H1 (cell line): ENCODE results near the gene IL13RA1. TPM values are rescaled to one million over a fixed set of nuclear protein-coding genes. Genes with fewer than 3 reads are reported as not detected.

Experiments used
- CTCF ChIA-PET: fragments of 300-600 bp; sonication (Branson Sonifier 250); formaldehyde crosslinking; loops from one replicate; lab custom pipeline; 2021; ENCODE audit not compliant: partially characterized antibody; lab: Charles Lee
- POLR2A ChIA-PET: fragments of 300-600 bp; sonication (Branson Sonifier 250); formaldehyde crosslinking; loops from one replicate; lab custom pipeline; 2021; ENCODE audit warnings: inconsistent platforms; ENCODE audit not compliant: partially characterized antibody; lab: Charles Lee
- DNase-seq, 2 experiments: peaks; one replicate each; pipeline versions ENCODE4 v3.0.0 to v3.0.0-alpha.2; 2010 to 2022; ENCODE audit warnings: low spot score in 2 of 2, low read depth in 1 of 2, mixed read lengths in 1 of 2
- FAIRE-seq: peaks from 2 replicates; lab custom pipeline; 2011; peaks lifted over from hg19 to GRCh38; lab: Jason Lieb, UNC
- H2AFZ ChIP-seq: 2 replicates; pipeline ENCODE4 v1.8.1; 2012; ENCODE audit warnings: low read length, inconsistent platforms
- H2AK5ac ChIP-seq: 2 replicates; pipeline ENCODE4 v1.6.1; 2013; ENCODE audit warnings: low read depth, low read length
- H2BK120ac ChIP-seq: replicated peaks from 2 replicates; pipeline ENCODE3; 2013; ENCODE audit warnings: low read depth, low read length, inconsistent platforms
- H2BK12ac ChIP-seq: 2 replicates; pipeline ENCODE4 v1.6.1; 2013; ENCODE audit warnings: low read depth, low read length
- H2BK15ac ChIP-seq: 2 replicates; pipeline ENCODE4 v1.6.1; 2013; ENCODE audit warnings: low read length
- H2BK20ac ChIP-seq: 2 replicates; pipeline ENCODE4 v1.6.1; 2013; ENCODE audit warnings: low read length
- H2BK5ac ChIP-seq: 2 replicates; pipeline ENCODE4 v1.6.1; 2013; ENCODE audit warnings: low read depth, low read length
- H3K14ac ChIP-seq: 2 replicates; pipeline ENCODE4 v1.6.1; 2013; ENCODE audit warnings: inconsistent platforms; ENCODE audit not compliant: insufficient read length
- H3K18ac ChIP-seq: 2 replicates; pipeline ENCODE4 v1.6.1; 2013; ENCODE audit warnings: low read length; ENCODE audit errors: extremely low read depth
- H3K23ac ChIP-seq: 2 replicates; pipeline ENCODE4 v1.6.1; 2013; ENCODE audit warnings: inconsistent platforms; ENCODE audit not compliant: insufficient read length
- H3K23me2 ChIP-seq: 2 replicates; pipeline ENCODE4 v1.6.1; 2013; ENCODE audit warnings: low read depth, low read length
- H3K27ac ChIP-seq: 2 replicates; pipeline ENCODE4 v1.6.1; 2011; ENCODE audit warnings: low read depth, low read length, inconsistent platforms
- H3K27me3 ChIP-seq, 4 experiments: replicated peaks in 1 of 4; 1 replicate in 1 of 4; 2 replicates in 3 of 4; pipeline versions ENCODE4 v1.6.1 to v1.8.1; 2011 to 2013; ENCODE audit warnings: low read length in 3 of 4, mild to moderate bottlenecking in 3 of 4, inconsistent platforms in 2 of 4, mixed read lengths in 2 of 4, moderate library complexity in 1 of 4; ENCODE audit not compliant: control insufficient read depth in 3 of 4, insufficient read depth in 3 of 4; ENCODE audit errors: extremely low read depth in 1 of 4
- H3K36me3 ChIP-seq, 4 experiments: 2 replicates each; pipeline versions ENCODE4 v1.6.1 to v1.8.1; 2011 to 2013; ENCODE audit warnings: mild to moderate bottlenecking in 4 of 4, low read length in 3 of 4, moderate library complexity in 2 of 4, control low read depth in 1 of 4, inconsistent platforms in 1 of 4; ENCODE audit not compliant: insufficient read depth in 4 of 4, control insufficient read depth in 2 of 4
- H3K4ac ChIP-seq: replicated peaks from 2 replicates; pipeline ENCODE3; 2013; ENCODE audit warnings: low read length, low read depth, mixed read lengths, inconsistent platforms; ENCODE audit not compliant: insufficient read length
- H3K4me1 ChIP-seq, 4 experiments: replicated peaks in 1 of 4; 1 replicate in 1 of 4; 2 replicates in 3 of 4; pipeline versions ENCODE4 v1.6.1 to v1.8.1; 2011 to 2013; ENCODE audit warnings: low read length in 3 of 4, inconsistent platforms in 2 of 4, mixed read lengths in 1 of 4; ENCODE audit not compliant: insufficient read depth in 4 of 4, control insufficient read depth in 3 of 4
- H3K4me2 ChIP-seq, 2 experiments: 2 replicates each; pipeline versions ENCODE4 v1.6.1 to v1.8.1; 2011 to 2013; ENCODE audit warnings: low read depth in 2 of 2, low read length in 2 of 2, control low read depth in 1 of 2, inconsistent platforms in 1 of 2, mild to moderate bottlenecking in 1 of 2; ENCODE audit not compliant: insufficient read depth in 1 of 2
- H3K4me3 ChIP-seq, 4 experiments: fragments of 200-600, 300-600 bp in 1 of 4; sonication (generic), shearing (Covaris generic), sonication (Bioruptor Twin) in 1 of 4; 2 replicates each; pipeline versions ENCODE4 v1.5.1 to v1.8.1; 2011 to 2016; ENCODE audit warnings: low read length in 4 of 4, low read depth in 3 of 4, control low read depth in 2 of 4, inconsistent platforms in 2 of 4, mild to moderate bottlenecking in 2 of 4, mixed read lengths in 1 of 4, moderate library complexity in 1 of 4; ENCODE audit not compliant: insufficient read depth in 2 of 4; ENCODE audit errors: extremely low read depth in 1 of 4
- H3K56ac ChIP-seq: replicated peaks from 2 replicates; pipeline ENCODE3; 2013; ENCODE audit warnings: low read depth, mild to moderate bottlenecking, mixed read lengths, low read length, inconsistent platforms; ENCODE audit not compliant: insufficient read length
- H3K79me1 ChIP-seq: 2 replicates; pipeline ENCODE4 v1.6.1; 2013; ENCODE audit warnings: low read depth, low read length, control low read depth
- H3K79me2 ChIP-seq, 2 experiments: 2 replicates each; pipeline versions ENCODE4 v1.6.1 to v1.8.1; 2012 to 2013; ENCODE audit warnings: low read length in 2 of 2, mild to moderate bottlenecking in 2 of 2, inconsistent platforms in 1 of 2; ENCODE audit not compliant: insufficient read depth in 2 of 2, control insufficient read depth in 1 of 2
- H3K9ac ChIP-seq, 4 experiments: replicated peaks in 1 of 4; 1 replicate in 1 of 4; 2 replicates in 3 of 4; pipeline versions ENCODE4 v1.6.1 to v1.8.1; 2011 to 2013; ENCODE audit warnings: low read depth in 3 of 4, low read length in 3 of 4, control low read depth in 2 of 4, mild to moderate bottlenecking in 2 of 4, moderate library complexity in 2 of 4, inconsistent platforms in 1 of 4; ENCODE audit errors: extremely low read depth in 1 of 4
- H3K9me3 ChIP-seq, 2 experiments: 2 replicates each; pipeline versions ENCODE4 v1.6.1 to v1.8.1; 2012 to 2013; ENCODE audit warnings: mild to moderate bottlenecking in 2 of 2, moderate library complexity in 2 of 2, control low read depth in 1 of 2, inconsistent platforms in 1 of 2, low read depth in 1 of 2, low read length in 1 of 2, mixed read lengths in 1 of 2; ENCODE audit not compliant: insufficient read depth in 2 of 2
- H4K20me1 ChIP-seq, 2 experiments: replicated peaks in 1 of 2; 2 replicates each; pipeline versions ENCODE3 to v1.8.1; 2011 to 2013; ENCODE audit warnings: inconsistent platforms in 2 of 2, low read length in 2 of 2, mild to moderate bottlenecking in 1 of 2; ENCODE audit not compliant: insufficient read depth in 2 of 2, control insufficient read depth in 1 of 2
- H4K5ac ChIP-seq: 2 replicates; pipeline ENCODE4 v1.6.1; 2013; ENCODE audit warnings: low read length, low read depth, mixed read lengths, inconsistent platforms; ENCODE audit not compliant: insufficient read length
- H4K8ac ChIP-seq: 2 replicates; pipeline ENCODE4 v1.8.0; 2013; ENCODE audit warnings: mild to moderate bottlenecking, moderate library complexity, low read length, inconsistent platforms; ENCODE audit not compliant: insufficient read depth; ENCODE audit errors: extremely low read depth
- H4K91ac ChIP-seq: replicated peaks from 2 replicates; pipeline ENCODE3; 2013; ENCODE audit warnings: low read length, mixed read lengths, inconsistent platforms; ENCODE audit not compliant: insufficient read length
- BACH1 ChIP-seq: IDR thresholded peaks from 2 replicates; pipeline ENCODE4 v1.6.1; 2012; ENCODE audit warnings: low read length, improper control_type of control experiment
- BRCA1 ChIP-seq: IDR thresholded peaks from 2 replicates; pipeline ENCODE4 v1.6.1; 2012; ENCODE audit warnings: low read depth, low read length, improper control_type of control experiment
- CHD2 ChIP-seq: IDR thresholded peaks from 2 replicates; pipeline ENCODE4 v1.6.1; 2012; ENCODE audit warnings: low read length, improper control_type of control experiment
- EZH2 ChIP-seq: fragments of 200-600 bp; sonication (generic); IDR thresholded peaks from 2 replicates; pipeline ENCODE4 v1.7.1; 2012; ENCODE audit warnings: low read depth, mild to moderate bottlenecking, moderate library complexity, low read length, inconsistent platforms; ENCODE audit not compliant: severe bottlenecking
- KDM4A ChIP-seq: IDR thresholded peaks from one replicate; pipeline ENCODE4 v1.7.1; 2012; ENCODE audit warnings: low read depth, mild to moderate bottlenecking, moderate library complexity, low read length, inconsistent platforms; ENCODE audit not compliant: severe bottlenecking
- NANOG ChIP-seq: IDR thresholded peaks from 2 replicates; pipeline ENCODE4 v1.6.1; 2011; ENCODE audit warnings: low read length, low read depth, mild to moderate bottlenecking, inconsistent platforms; ENCODE audit not compliant: insufficient read depth, poor library complexity, severe bottlenecking
- POLR2AphosphoS5 ChIP-seq: IDR thresholded peaks from 2 replicates; pipeline ENCODE4 v1.6.1; 2011; ENCODE audit warnings: low read depth, low read length
- RFX5 ChIP-seq: IDR thresholded peaks from 2 replicates; pipeline ENCODE4 v1.6.1; 2011; ENCODE audit warnings: low read depth, low read length, improper control_type of control experiment, borderline replicate concordance
- SP2 ChIP-seq: IDR thresholded peaks from 2 replicates; pipeline ENCODE4 v1.6.1; 2012; ENCODE audit warnings: mild to moderate bottlenecking, low read length, inconsistent platforms
- SRF ChIP-seq: IDR thresholded peaks from 2 replicates; pipeline ENCODE4 v1.6.1; 2011; ENCODE audit warnings: mild to moderate bottlenecking, low read depth, low read length, moderate library complexity
- TAF7 ChIP-seq: optimal IDR thresholded peaks from 2 replicates; pipeline ENCODE3; 2011; ENCODE audit warnings: low read depth, mild to moderate bottlenecking, inconsistent platforms, low read length, moderate library complexity, borderline replicate concordance
- WGBS, 2 experiments: shearing (Covaris generic) in 1 of 2; methylation state at CpG; one replicate each; pipeline versions ENCODE4 v1.1.6 to v1.1.7; 2013 to 2015; ENCODE audit warnings: low lambda C conversion rate in 2 of 2, mixed read lengths in 2 of 2, inconsistent platforms in 1 of 2, low coverage in 1 of 2, missing lambda C conversion rate in 1 of 2; ENCODE audit not compliant: insufficient replicate concordance in 2 of 2, insufficient coverage in 1 of 2, insufficient read length in 1 of 2; ENCODE audit errors: extremely low coverage in 1 of 2, missing lambda C conversion rate in 1 of 2; 5-methylcytosine and 5-hydroxymethylcytosine counted together
- polyA plus RNA-seq, 7 experiments: library from polyadenylated mRNA; depleted of rRNA in 3 of 7; stranded (reverse) in 5 of 7; unstranded in 2 of 7; fragments of >200 nt in 5 of 7; fragments of 200-250 nt in 2 of 7; gene quantifications; 1 replicate in 5 of 7; 2 replicates in 1 of 7; 4 replicates in 1 of 7; pipeline versions ENCODE4 v1.2.1 to v1.2.3, GENCODE V29; 2011 to 2013; ENCODE audit warnings: missing spikeins in 2 of 7, mixed read lengths in 2 of 7
- total RNA-seq: library from RNA; stranded (reverse); fragmentation: NEBNext Ultra II Directional; extraction: Animal tissue kit (Norgen Biotek cat#: 25700); gene quantifications from 2 replicates; pipeline ENCODE4 v1.2.1, GENCODE V29; 2021
- TF ChIP-seq, protein P1 (sequence below): IDR thresholded peaks from 2 replicates; pipeline ENCODE4 v1.6.1; 2012; ENCODE audit warnings: low read length, inconsistent platforms

IL13RA1 gene
- total and polyA plus RNA-seq, 2 of the 8 experiments (the other 6 are each of a cell fraction or from before 2014, with no cell fraction given): 3.3 to 9.4 TPM

DNA sequence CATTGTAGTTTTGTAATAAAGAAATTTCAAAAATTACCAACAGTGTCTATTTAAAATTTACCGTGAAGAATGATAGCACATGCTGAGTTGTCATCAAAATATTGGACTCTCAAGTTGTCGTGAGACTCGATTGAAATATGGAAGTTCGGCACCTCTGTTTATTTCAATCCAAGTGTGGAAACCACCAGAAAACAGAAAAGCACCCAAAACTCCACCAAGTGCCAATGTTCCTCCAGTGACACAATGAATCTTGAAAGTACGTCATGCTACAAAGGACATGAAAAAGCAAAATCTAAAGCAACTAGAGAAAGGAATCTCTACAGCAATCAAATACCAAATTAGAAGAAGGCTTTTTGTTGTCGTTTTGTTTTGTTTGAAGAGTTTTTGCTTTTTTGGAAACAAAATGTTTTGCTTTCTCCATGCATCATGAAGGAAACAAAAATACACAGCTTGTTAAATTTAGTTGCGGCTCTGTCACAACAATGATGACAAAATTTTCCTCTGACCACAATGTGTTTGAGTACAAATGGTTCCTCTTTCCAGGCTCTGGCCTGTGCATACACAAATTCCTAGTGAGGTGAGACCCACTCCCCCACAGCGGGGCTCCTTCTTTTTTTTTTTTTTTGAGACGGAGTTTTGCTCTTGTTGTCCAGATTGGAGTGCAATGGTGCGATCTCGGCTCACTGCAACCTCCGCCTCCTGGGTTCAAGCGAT lies 9.6 kb upstream of the IL13RA1 start:
- CTCF ChIA-PET: no interaction called here
- DNase-seq: no peak
- no peak overlapping the region for H3K9ac ChIP-seq
- H3K79me1 ChIP-seq: no peaks in the 10 kb centered on the region
- H3K9me3 ChIP-seq: no peaks in the 10 kb centered on the region
- no peak overlapping the region for H2AFZ ChIP-seq
- no peak overlapping the region for H2BK12ac ChIP-seq
- H3K14ac ChIP-seq: no peak overlapping the region
- H4K91ac ChIP-seq: no peak overlapping the region
- H4K5ac ChIP-seq: no peak overlapping the region
- H2BK20ac ChIP-seq: no peak overlapping the region
- no peaks in the 10 kb centered on the region for H3K4me1 ChIP-seq
- POLR2A ChIA-PET: no interaction called here
- H3K4me2 ChIP-seq: no peak overlapping the region
- no peak overlapping the region for H4K8ac ChIP-seq
- 84% methylated on average over 7 of the region's 13 CpGs; no CpG with 5 or more reads in 1 of the 2 experiments for WGBS, 2 experiments
- no peak overlapping the region for H3K4me3 ChIP-seq
- H2AK5ac ChIP-seq: no peak overlapping the region
- FAIRE-seq: no peak
- H3K23me2 ChIP-seq: no peaks in the 10 kb centered on the region
- H2BK5ac ChIP-seq: no peak overlapping the region
- H2BK15ac ChIP-seq: no peak overlapping the region
- no peak overlapping the region for H3K4ac ChIP-seq
- no peak overlapping the region for H3K23ac ChIP-seq
- H3K36me3 ChIP-seq: no peaks in the 10 kb centered on the region
- H3K56ac ChIP-seq: no peak overlapping the region
- no peak overlapping the region for H3K27ac ChIP-seq
- H3K27me3 ChIP-seq: no peaks in the 10 kb centered on the region
- no peak overlapping the region for H3K18ac ChIP-seq
- no peaks in the 10 kb centered on the region for H4K20me1 ChIP-seq
- no peak overlapping the region for H2BK120ac ChIP-seq
- H3K79me2 ChIP-seq: no peaks in the 10 kb centered on the region
- no peak for TF ChIP-seq CHD2
- no peak for TF ChIP-seq RFX5
- no peak for TF ChIP-seq NANOG
- TF ChIP-seq BRCA1: no peak
- TF ChIP-seq SP2: no peak
- TF ChIP-seq TAF7: no peak
- TF ChIP-seq SRF: no peak
- no peak for TF ChIP-seq POLR2AphosphoS5
- TF ChIP-seq, protein P1, sequence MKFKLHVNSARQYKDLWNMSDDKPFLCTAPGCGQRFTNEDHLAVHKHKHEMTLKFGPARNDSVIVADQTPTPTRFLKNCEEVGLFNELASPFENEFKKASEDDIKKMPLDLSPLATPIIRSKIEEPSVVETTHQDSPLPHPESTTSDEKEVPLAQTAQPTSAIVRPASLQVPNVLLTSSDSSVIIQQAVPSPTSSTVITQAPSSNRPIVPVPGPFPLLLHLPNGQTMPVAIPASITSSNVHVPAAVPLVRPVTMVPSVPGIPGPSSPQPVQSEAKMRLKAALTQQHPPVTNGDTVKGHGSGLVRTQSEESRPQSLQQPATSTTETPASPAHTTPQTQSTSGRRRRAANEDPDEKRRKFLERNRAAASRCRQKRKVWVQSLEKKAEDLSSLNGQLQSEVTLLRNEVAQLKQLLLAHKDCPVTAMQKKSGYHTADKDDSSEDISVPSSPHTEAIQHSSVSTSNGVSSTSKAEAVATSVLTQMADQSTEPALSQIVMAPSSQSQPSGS: no peak
- no peak for TF ChIP-seq EZH2
- TF ChIP-seq KDM4A: no peak
- no peak for TF ChIP-seq BACH1
